NCI-H146 (cell line): ENCODE data around the gene FAM163A.
"Not testable (repeated sequence)": the region's sequence is repeated elsewhere in the genome, so short reads cannot be mapped to it uniquely, and the experiment has no call there.

Source experiments
- DNase-seq: peaks from one replicate; lab custom pipeline; 2025; lab: John Stamatoyannopoulos, UW

The FAM163A gene

GRCh38 chr1:179742717-179743678 lies at the start of gene FAM163A:
Gene FAM163A, plus strand, starts transcription at chr1:179743291. Its CDS starts 69,807 bp downstream, at chr1:179813098.
- DNase-seq: peak; percentile 9

GRCh38 chr1:179694530-179694929 lies 48.6 kb upstream of the FAM163A start:
- not testable (repeated sequence) for DNase-seq

DNA sequence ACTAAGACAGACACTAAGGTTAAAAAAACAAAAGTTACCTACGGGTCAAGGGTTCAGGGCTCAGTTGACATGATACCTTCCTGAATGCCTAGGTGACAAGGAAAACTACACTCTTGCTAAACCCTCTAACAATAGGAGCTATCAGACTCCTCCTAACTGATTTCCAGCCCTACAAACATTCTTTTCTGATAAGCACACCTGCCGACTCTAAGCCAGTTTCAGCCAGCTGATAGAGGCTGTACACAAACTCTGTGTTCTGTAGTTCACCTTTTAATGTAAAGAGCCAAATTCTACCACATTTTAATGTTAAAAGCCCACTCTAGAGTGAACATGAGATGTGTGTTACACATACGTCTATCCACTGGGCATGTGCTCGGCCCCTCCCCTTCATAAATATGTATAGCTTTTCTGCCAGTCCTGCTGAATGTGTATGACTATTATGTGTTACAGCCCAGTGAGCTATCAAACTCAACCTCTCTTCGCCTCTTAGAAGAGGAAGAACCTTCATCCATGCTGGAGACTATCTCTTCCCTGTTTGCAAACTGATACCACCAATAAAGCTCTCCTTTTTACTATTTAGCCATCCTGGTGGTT lies 40.0 kb upstream of the FAM163A start:
- no peak for DNase-seq

DNA sequence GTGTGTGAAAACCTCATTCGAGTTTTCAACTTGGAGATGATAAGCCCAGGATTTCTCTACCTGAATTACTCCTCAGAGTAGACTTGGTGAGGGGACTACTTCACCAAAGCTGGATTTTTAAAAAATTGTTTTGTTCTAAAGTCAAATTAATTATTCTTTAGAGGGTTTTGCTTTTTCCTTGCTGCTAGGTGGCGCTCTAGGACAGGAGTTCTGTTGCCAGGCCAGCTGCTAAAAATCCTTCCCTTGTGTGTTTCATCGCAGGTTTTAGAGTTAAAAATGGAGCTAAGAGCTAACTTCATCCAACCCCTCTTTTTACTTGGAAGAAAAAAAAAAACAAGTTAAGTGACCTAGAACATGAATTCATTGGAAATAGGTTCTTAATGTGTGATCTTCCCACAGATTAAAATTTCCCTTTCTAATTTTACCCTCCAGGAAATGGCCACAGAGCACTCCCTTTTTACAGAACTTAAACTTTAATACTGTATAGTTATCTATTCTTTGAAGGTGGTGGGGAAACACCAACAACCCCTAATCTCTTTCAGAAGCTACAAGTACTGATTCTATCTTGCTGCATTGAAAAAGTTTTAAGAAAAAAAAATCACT lies 36.7 kb upstream of the FAM163A start:
- peak; percentile 34 for DNase-seq

DNA sequence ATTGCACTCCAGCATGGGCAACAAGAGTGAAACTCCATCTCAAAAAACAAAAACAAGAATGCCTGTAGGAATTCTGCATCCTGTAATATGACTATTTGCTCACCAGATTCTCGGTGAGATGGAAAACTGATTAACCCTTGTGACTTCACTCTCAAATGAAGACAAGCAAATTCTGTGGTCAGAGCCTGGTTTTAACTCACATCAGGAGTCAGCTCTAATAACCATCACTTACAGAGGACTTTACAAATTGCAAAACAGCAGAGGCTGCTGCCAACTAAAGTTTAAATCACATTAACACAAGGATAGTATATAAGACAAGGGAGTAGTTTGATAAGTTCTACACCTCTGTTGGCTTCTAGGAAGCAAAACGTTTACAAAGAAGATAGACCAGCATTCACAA lies 35.7 kb upstream of the FAM163A start:
- DNase-seq: no peak

GRCh38 chr1:179708434-179709195 lies 34.5 kb upstream of the FAM163A start:
- DNase-seq: no peak

DNA sequence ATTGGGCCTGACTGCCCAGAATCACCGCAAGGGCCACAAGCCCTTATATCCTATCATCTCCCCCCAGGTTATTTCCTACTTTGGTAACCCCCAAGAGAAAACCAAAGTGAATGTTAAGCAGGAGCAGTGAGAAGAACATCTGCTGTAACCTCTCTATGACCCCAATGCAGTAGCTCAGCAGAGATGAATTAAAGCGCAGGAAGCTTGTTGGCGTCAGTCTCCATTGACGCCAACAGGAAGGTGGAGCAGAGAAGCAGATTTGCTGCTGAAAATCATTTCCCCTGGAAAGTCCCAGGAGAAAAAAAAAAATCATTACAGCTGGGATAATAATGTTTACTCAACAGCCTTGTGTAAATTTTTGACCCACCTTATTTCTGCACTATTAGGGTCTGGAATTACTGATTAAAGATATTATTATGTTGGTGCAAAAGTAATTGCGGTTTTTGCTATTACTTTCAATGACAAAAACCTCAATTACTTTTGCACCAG lies 33.2 kb upstream of the FAM163A start:
- no peak for DNase-seq

DNA sequence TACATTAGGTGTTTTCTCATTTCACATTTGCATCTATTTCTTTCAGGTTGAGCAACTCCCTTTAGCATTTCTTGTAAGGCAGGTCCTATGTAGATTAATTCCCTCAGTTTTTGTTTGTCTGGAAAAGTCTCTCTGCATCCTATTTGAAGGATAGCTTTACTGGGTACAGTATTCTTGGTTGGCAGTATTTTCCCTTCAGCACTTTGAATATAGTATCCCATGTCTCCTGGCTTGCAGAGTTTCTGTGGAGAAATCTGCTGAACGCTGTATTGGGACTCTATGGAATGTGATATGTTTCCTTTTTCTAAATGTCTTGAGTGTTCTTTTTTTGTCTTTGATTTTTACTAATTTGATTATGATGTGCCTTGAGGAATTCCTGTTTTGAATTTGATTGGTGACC lies 28.9 kb upstream of the FAM163A start:
- no peak for DNase-seq

GRCh38 chr1:179714623-179715022 lies 28.5 kb upstream of the FAM163A start:
- DNase-seq: no peak

- DNase-seq: no peak
Observed at GRCh38 chr1:179719272-179719671, 23.8 kb upstream of the FAM163A start.

GRCh38 chr1:179728271-179728670 lies 14.8 kb upstream of the FAM163A start:
- no peak for DNase-seq

- no peak for DNase-seq
Observed at GRCh38 chr1:179729881-179730280, 13.2 kb upstream of the FAM163A start.

- DNase-seq: no peak
Observed at GRCh38 chr1:179731643-179732042, 11.4 kb upstream of the FAM163A start.

GRCh38 chr1:179742291-179742690 lies 800 bp upstream of the FAM163A start:
- no peak for DNase-seq

DNA sequence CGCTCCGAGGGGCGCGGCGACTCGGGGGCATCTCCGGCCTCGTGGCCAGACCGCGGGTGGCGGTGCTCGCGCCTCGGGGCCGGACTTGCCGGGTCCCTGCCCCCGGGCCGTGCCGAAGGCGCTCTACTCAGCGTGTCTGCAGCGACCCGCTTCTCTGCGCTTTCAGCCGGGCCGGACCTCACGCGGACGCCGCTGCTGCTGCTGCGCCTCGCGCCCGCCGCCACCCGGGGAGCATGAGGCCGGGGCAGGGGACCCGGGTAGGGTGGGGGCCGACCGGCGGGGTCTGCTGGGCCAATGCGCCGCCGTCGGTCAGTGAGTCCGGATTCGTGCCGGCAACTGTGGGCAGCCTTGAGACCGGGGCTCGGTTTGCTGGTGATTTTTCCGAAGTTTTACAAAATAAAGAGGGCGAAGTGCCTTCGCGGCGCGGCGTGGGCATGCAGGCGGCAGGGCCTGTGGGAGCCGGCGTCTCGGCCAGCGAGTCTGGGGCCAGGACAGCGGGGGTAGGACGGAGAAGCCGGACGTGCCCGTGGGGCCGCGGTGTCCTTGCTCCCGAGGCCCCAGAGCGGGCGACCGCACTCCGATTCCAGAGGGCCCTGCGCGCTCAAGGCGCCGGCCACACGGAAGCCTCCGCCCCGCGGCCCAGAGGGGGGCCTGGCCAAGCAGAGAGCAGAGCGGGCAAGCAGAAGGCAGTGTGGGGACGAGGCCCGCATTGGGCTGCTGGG lies 749 bp downstream of the FAM163A start:
- DNase-seq: peak; percentile 3

DNA sequence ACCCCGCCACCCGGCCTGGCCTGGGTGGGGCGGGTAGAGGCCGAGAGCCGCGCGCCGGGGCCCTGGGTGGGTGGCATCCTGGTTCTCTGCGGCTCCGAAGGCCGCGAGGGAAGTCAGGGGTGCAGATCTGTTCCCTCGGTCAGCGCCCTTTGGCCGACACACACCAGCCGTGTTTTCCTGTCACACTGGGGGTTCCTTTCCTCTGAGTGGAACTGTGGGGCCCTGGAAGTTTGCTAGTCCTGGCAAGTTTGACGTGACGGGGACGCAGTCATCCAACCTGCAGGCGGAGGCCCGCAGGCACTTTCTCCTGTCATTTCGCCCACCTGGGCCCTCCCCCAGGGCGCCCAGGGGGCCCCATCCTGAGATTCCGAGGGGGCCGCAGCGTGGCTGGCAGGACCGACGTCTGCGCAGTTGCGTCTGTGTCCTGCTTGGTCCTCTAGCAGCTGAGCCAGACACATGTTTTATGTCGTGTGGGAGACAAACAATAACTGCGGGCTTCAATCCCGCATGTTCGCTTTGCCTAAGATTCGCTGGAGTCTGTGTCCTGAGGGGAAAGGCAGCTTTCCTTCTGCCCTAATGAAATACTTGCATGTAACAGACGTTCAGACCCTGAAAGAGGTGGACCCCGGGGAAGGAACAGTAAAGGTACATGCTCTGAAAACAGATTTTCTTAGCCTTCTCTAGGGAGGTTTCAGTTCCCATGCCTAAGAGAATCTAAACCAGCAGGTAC lies 1.5 kb downstream of the FAM163A start:
- DNase-seq: no peak

- no peak for DNase-seq
Observed at GRCh38 chr1:179745131-179745611, 2.1 kb downstream of the FAM163A start.

- no peak for DNase-seq
Observed at GRCh38 chr1:179745743-179746142, 2.7 kb downstream of the FAM163A start.

GRCh38 chr1:179747611-179748010 lies 4.5 kb downstream of the FAM163A start:
- DNase-seq: no peak

GRCh38 chr1:179748772-179749171 lies 5.7 kb downstream of the FAM163A start:
- DNase-seq: no peak
